Chondrocyte (in vitro differentiated cells): ENCODE measurements around the gene C9orf85. TPM values are rescaled to one million over a fixed set of nuclear protein-coding genes. Genes with fewer than 3 reads are reported as not detected.

Source experiments
- DNase-seq: peaks from one replicate; pipeline ENCODE4 v3.0.0; 2021; ENCODE audit warnings: mixed read lengths, low spot score
- H3K27ac Mint-ChIP-seq: one replicate; pipeline ENCODE4 v1.8.0; 2021; ENCODE audit warnings: mild to moderate bottlenecking, moderate library complexity, mixed read lengths; ENCODE audit not compliant: unreplicated experiment
- H3K27me3 Mint-ChIP-seq: 2 replicates; pipeline ENCODE4 v1.8.0; 2021; ENCODE audit warnings: low read depth, mixed read lengths
- H3K36me3 Mint-ChIP-seq: 2 replicates; pipeline ENCODE4 v1.8.0; 2021; ENCODE audit warnings: low read depth, mixed read lengths
- H3K4me1 Mint-ChIP-seq: 2 replicates; pipeline ENCODE4 v1.8.0; 2021; ENCODE audit warnings: low read depth, mild to moderate bottlenecking, mixed read lengths
- H3K4me3 Mint-ChIP-seq: one replicate; pipeline ENCODE4 v1.8.0; 2021; ENCODE audit warnings: mild to moderate bottlenecking, moderate library complexity, mixed read lengths; ENCODE audit not compliant: unreplicated experiment
- H3K9me3 Mint-ChIP-seq: 2 replicates; pipeline ENCODE4 v1.8.0; 2021; ENCODE audit warnings: low read depth, mixed read lengths
- total RNA-seq: library from RNA; stranded (reverse); gene quantifications from 3 replicates; pipeline ENCODE4 v1.2.1, GENCODE V29; 2021
- TF ChIP-seq, protein P1 (sequence below): fragments of 200-600 bp; sonication (generic); IDR thresholded peaks from 2 replicates; pipeline ENCODE4 v1.5.0; 2021; ENCODE audit warnings: antibody characterized with exemption, mild to moderate bottlenecking, moderate library complexity

C9orf85 gene
- total RNA-seq, 1 donor from 2014 or later: 8.5 TPM

DNA sequence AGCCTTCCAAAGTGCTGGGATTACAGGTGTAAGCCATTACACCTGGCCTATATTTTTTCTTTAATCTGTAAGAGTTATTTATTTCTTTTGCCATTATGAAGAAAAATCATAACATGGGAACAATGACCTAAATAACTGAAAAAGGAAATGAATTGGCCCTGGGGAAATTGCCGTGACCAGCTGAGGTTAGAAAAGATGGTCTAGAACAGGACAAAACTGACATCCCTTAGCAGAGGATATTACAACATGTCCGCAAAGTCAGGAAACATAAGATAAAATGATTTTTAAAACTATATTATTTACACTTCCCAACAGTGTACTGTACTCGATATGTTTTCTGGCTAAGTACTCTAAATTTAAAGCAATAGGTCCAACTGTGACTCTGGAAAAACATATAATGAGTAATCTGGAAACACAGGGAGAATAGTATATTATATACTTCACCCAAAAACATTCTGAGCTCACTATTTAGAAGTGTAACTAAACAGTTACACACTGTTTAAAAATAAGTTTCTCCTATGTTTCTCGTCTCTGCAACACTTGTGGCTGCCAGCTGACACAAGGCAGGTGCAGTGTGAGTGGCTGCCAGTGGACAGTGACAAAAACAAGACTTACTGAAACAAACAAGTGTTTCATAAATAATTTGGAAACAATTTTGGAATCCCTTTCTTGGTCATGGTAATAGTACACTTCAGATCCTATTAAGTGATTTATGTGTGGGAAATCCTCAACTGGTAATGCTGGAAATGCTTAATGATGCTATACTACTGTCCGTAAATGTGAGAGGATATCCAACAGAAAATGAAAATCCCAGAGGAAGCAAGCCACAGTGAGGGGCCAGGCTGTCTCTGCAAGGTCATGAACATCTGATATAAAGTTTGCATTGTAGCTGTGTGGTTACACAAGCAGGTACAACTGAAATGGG lies 69.1 kb downstream of the C9orf85 start:
- Mint-ChIP-seq H3K4me3 (no peak overlapping the region), H3K27me3 (no peaks in the 10 kb centered on the region), H3K4me1 (peaks cover 5% of the 10 kb centered on the region), H3K36me3 (peaks cover 2% of the 10 kb centered on the region), H3K9me3 (no peaks in the 10 kb centered on the region), H3K27ac (no peak overlapping the region)
- DNase-seq: no peak
- TF ChIP-seq, protein P1, sequence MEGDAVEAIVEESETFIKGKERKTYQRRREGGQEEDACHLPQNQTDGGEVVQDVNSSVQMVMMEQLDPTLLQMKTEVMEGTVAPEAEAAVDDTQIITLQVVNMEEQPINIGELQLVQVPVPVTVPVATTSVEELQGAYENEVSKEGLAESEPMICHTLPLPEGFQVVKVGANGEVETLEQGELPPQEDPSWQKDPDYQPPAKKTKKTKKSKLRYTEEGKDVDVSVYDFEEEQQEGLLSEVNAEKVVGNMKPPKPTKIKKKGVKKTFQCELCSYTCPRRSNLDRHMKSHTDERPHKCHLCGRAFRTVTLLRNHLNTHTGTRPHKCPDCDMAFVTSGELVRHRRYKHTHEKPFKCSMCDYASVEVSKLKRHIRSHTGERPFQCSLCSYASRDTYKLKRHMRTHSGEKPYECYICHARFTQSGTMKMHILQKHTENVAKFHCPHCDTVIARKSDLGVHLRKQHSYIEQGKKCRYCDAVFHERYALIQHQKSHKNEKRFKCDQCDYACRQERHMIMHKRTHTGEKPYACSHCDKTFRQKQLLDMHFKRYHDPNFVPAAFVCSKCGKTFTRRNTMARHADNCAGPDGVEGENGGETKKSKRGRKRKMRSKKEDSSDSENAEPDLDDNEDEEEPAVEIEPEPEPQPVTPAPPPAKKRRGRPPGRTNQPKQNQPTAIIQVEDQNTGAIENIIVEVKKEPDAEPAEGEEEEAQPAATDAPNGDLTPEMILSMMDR: no peak

DNA sequence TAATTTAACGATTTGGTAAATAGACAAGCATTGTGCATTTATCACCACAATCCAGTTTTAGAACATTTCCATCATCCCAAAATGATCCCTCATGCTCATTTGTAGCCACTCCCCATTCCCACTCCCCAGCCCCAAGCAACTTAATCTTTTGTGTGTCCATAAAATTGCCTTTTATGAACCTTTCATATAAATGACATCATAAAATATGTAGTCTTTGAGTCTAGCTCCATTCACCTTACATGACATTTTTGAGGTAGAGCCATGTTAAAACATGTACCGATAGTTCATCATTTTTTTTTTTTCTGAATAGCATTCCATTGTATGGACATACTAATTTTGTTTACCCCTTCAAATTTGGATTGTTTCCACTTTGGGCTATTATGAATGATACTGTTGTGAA lies 70.5 kb downstream of the C9orf85 start:
- no peak overlapping the region for H3K4me3 Mint-ChIP-seq
- TF ChIP-seq, protein P1: no peak
- DNase-seq: no peak
- H3K27me3 Mint-ChIP-seq: no peaks in the 10 kb centered on the region
- H3K36me3 Mint-ChIP-seq: peaks cover 2% of the 10 kb centered on the region
- no peaks in the 10 kb centered on the region for H3K9me3 Mint-ChIP-seq
- peaks cover 5% of the 10 kb centered on the region for H3K4me1 Mint-ChIP-seq
- no peak overlapping the region for H3K27ac Mint-ChIP-seq

DNA sequence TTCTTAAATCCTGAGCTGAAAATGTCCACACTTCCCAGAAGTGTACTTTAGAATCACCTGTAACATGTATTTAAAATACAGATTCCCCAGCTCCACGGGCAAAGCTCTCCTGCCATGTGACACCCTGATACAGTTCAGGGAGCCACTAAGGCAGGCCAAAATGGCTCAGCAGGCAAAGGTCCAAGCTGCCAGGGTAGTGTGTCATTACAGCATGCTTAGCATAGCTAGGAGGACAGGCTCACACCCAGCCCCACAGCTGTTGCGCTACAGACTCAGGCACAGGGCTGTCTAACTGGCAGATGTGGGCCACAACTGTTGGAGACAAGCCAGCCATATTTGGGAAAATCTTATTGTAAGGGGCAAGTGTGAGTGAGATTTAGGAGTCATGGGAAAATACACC lies 73.0 kb downstream of the C9orf85 start:
- Mint-ChIP-seq H3K36me3 (peaks cover 2% of the 10 kb centered on the region), H3K27me3 (no peaks in the 10 kb centered on the region), H3K4me1 (peaks cover 5% of the 10 kb centered on the region), H3K4me3 (no peak overlapping the region), H3K9me3 (no peaks in the 10 kb centered on the region), H3K27ac (no peak overlapping the region)
- no peak for DNase-seq
- TF ChIP-seq, protein P1: no peak

DNA sequence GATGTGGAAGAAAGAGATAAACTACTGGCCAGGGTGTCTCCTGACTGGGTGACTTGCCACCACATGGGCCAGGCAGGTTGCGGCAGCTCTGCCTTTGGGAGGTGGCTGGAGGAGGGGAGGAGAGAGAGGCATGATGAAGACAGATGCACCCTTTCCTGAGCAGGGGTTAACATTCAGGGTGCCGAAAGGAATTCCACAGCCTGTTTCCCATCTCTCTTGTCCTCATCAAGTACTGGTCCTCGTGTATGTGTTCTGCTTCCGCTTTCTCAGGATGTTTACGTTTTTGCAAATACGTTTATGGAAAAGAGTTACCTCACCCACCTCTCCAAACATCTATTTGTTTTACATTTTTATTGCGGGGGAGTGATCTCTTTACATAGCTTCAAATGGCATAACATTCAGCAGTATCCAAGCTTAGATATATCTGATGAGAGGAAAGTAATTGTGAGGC lies 73.4 kb downstream of the C9orf85 start:
- H3K36me3 Mint-ChIP-seq: peaks cover 2% of the 10 kb centered on the region
- no peaks in the 10 kb centered on the region for H3K27me3 Mint-ChIP-seq
- H3K27ac Mint-ChIP-seq: no peak overlapping the region
- TF ChIP-seq, protein P1: no peak
- no peak overlapping the region for H3K4me3 Mint-ChIP-seq
- H3K4me1 Mint-ChIP-seq: peaks cover 5% of the 10 kb centered on the region
- H3K9me3 Mint-ChIP-seq: no peaks in the 10 kb centered on the region
- DNase-seq: no peak

DNA sequence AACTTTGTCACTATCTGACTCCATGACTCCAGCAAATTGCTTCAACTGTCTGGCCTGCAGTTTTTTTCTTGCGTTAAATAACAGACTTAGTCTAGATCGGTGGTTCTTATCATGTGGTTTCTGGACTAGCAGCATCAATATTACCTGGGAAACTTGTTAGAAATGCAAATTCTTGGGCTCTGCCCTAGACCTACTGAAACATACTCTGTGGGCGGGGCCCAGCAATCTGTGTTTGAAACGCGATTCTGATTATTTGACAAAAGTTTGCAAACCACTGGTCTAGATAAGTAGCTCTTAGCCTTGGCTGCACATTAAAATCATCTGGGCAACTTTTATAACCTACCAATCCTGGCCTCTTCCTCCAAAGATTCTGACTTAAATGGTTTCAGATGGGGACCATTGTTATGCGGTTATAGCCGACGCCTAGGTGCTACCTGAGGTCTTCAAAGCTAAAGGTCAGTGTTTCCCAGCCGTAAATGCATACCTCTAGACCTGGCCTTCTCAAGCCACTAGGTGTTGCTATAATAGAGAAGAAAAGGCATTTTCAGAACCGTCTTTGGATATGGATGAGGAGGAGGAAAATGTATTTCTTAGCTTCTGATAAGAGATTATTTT lies 74.0 kb downstream of the C9orf85 start:
- peaks cover 5% of the 10 kb centered on the region for H3K4me1 Mint-ChIP-seq
- DNase-seq: no peak
- no peaks in the 10 kb centered on the region for H3K9me3 Mint-ChIP-seq
- no peaks in the 10 kb centered on the region for H3K27me3 Mint-ChIP-seq
- TF ChIP-seq, protein P1: no peak
- no peak overlapping the region for H3K4me3 Mint-ChIP-seq
- H3K36me3 Mint-ChIP-seq: peaks cover 2% of the 10 kb centered on the region
- H3K27ac Mint-ChIP-seq: no peak overlapping the region
